HEK293 (cell line): ENCODE data around the gene SMIM44.

Source experiments
- CTCF ChIA-PET: fragments of 350-600 bp; formaldehyde crosslinking; extraction: SDS; loops from one replicate; lab custom pipeline; 2021; ENCODE audit warnings: antibody characterized with exemption; lab: Yijun Ruan, JAX
- POLR2A ChIA-PET: fragments of 300-600 bp; formaldehyde crosslinking; extraction: SDS; loops from one replicate; lab custom pipeline; 2020; ENCODE audit warnings: antibody characterized with exemption, inconsistent platforms; lab: Yijun Ruan, JAX
- H3K27ac ChIP-seq: fragments of 200-500 bp; sonication (Bioruptor generic); 2 replicates; pipeline ENCODE4 v1.5.1; 2014; ENCODE audit warnings: low read depth, low read length, control low read depth, inconsistent platforms; ENCODE audit errors: extremely low read depth
- H3K36me3 ChIP-seq, 2 experiments: fragments of 200-500 bp in 1 of 2; sonication (Bioruptor generic) in 1 of 2; 1 replicate in 1 of 2; 2 replicates in 1 of 2; pipeline ENCODE4 v1.5.1; 2014 to 2017; ENCODE audit warnings: inconsistent platforms in 2 of 2, low read length in 2 of 2; ENCODE audit not compliant: control insufficient read depth in 2 of 2, insufficient read depth in 1 of 2
- H3K4me1 ChIP-seq: fragments of 200-500 bp; sonication (Bioruptor generic); 2 replicates; pipeline ENCODE4 v1.5.1; 2014; ENCODE audit warnings: mild to moderate bottlenecking, low read length, inconsistent platforms; ENCODE audit not compliant: control insufficient read depth, insufficient read depth
- H3K4me3 ChIP-seq: 2 replicates; pipeline ENCODE4 v1.5.1; 2011; ENCODE audit warnings: low read depth, mild to moderate bottlenecking, control low read depth, low read length, moderate library complexity
- H3K9me3 ChIP-seq: fragments of 200-500 bp; sonication (Bioruptor generic); 2 replicates; pipeline ENCODE4 v1.5.1; 2014; ENCODE audit warnings: low read depth, low read length, inconsistent platforms; ENCODE audit not compliant: control insufficient read depth, insufficient read depth
- GLIS1 ChIP-seq: fragments of 450-650 bp; formaldehyde crosslinking; IDR thresholded peaks from 2 replicates; pipeline ENCODE4 v1.5.1; 2016; ENCODE audit warnings: missing biosample characterization, missing genetic modification characterization
- ZEB2 ChIP-seq: fragments of 450-650 bp; formaldehyde crosslinking; IDR thresholded peaks from 2 replicates; pipeline ENCODE4 v1.5.1; 2016; ENCODE audit warnings: missing biosample characterization, missing genetic modification characterization
- ZNF157 ChIP-seq: fragments of 450-650 bp; formaldehyde crosslinking; IDR thresholded peaks from 2 replicates; pipeline ENCODE4 v1.5.1; 2016; ENCODE audit warnings: missing biosample characterization, missing genetic modification characterization
- ZNF560 ChIP-seq: fragments of 450-650 bp; formaldehyde crosslinking; IDR thresholded peaks from 2 replicates; pipeline ENCODE4 v1.5.1; 2017; ENCODE audit warnings: missing biosample characterization, missing genetic modification characterization, borderline replicate concordance
- ZNF837 ChIP-seq: fragments of 450-650 bp; formaldehyde crosslinking; IDR thresholded peaks from 2 replicates; pipeline ENCODE4 v1.5.1; 2016; ENCODE audit warnings: missing biosample characterization, missing genetic modification characterization

SMIM44 gene

GRCh38 chr19:3433805-3434540 is 49.3 kb downstream of the SMIM44 start (continued):
- TF ChIP-seq ZNF560 (tag by site-specific recombination): no peak
- no peak for TF ChIP-seq ZEB2 (tag by site-specific recombination)
- TF ChIP-seq ZNF157 (tag by site-specific recombination): no peak

- TF ChIP-seq ZNF837 (tag by site-specific recombination): no peak
- TF ChIP-seq GLIS1 (tag by site-specific recombination): peak; percentile 77; the same call in 1 of the 2 replicates
- CTCF ChIA-PET: interaction anchor here (0.6 to 1.7 kb wide), 4 partner anchors 15 to 108 kb away, joined by 4 to 8 read pairs (median 4); no protein-coding TSS in a partner anchor
Measured at GRCh38 chr19:3433313-3433712, 49.9 kb downstream of the SMIM44 start.

More at GRCh38 chr19:3433313-3433712, 49.9 kb downstream of the SMIM44 start:
- no peak overlapping the region for H3K27ac ChIP-seq
- H3K9me3 ChIP-seq: no peaks in the 10 kb centered on the region
- POLR2A ChIA-PET: interaction anchor here (0.5 to 0.6 kb wide), 2 partner anchors 19 to 22 kb away, joined by 3 to 4 read pairs; no protein-coding TSS in a partner anchor
- H3K4me1 ChIP-seq: no peaks in the 10 kb centered on the region
- peaks cover 0 to 21% of the 10 kb centered on the region in 2 experiments; a peak in 2 of 3 replicates for H3K36me3 ChIP-seq
- no peak overlapping the region for H3K4me3 ChIP-seq
